Lung (tissue), 12 donors: Measurements from ENCODE around the gene SCN3B. TPM values are rescaled to one million over a fixed set of nuclear protein-coding genes. Genes with fewer than 3 reads are reported as not detected.

Source experiments
- ATAC-seq: fragments of 200-7000 bp; cut with Tn5 transposase; one replicate; pipeline ENCODE4 v1.9.1; 2020; ENCODE audit warnings: moderate number of reproducible peaks; ENCODE audit not compliant: insufficient read depth, low FRiP score
- DNase-seq, 3 donors: peaks; one replicate each; pipeline ENCODE4 v3.0.0-alpha.2; 2013 to 2017
- H3K27ac ChIP-seq, 2 donors: one replicate each; pipeline ENCODE4 v1.5.1; 2013; ENCODE audit warnings: mild to moderate bottlenecking in 2 of 2, moderate library complexity in 2 of 2, control low read depth in 1 of 2, inconsistent platforms in 1 of 2, low read depth in 1 of 2, low read length in 1 of 2
- H3K27me3 ChIP-seq, 3 donors: one replicate each; pipeline ENCODE4 v1.5.1; 2013; ENCODE audit warnings: low read length in 2 of 3; ENCODE audit not compliant: control insufficient read depth in 3 of 3, insufficient read depth in 3 of 3
- H3K36me3 ChIP-seq, 4 donors: one replicate each; pipeline ENCODE4 v1.5.1; 2013; ENCODE audit warnings: low read length in 4 of 4, mild to moderate bottlenecking in 1 of 4, moderate library complexity in 1 of 4; ENCODE audit not compliant: control insufficient read depth in 4 of 4, insufficient read depth in 4 of 4
- H3K4me1 ChIP-seq, 5 donors: one replicate each; pipeline ENCODE4 v1.5.1; 2013; ENCODE audit warnings: low read length in 5 of 5, mild to moderate bottlenecking in 2 of 5, moderate library complexity in 1 of 5; ENCODE audit not compliant: control insufficient read depth in 5 of 5, insufficient read depth in 5 of 5
- H3K4me3 ChIP-seq: one replicate; pipeline ENCODE4 v1.5.1; 2013; ENCODE audit warnings: mild to moderate bottlenecking, control low read depth, moderate library complexity
- H3K9ac ChIP-seq, 2 donors: one replicate each; pipeline ENCODE4 v1.5.1; 2013; ENCODE audit warnings: low read length in 2 of 2, control low read depth in 1 of 2; ENCODE audit not compliant: insufficient read depth in 1 of 2
- H3K9me3 ChIP-seq, 4 donors: one replicate each; pipeline ENCODE4 v1.5.1; 2013; ENCODE audit warnings: low read length in 3 of 4, mild to moderate bottlenecking in 1 of 4, moderate library complexity in 1 of 4; ENCODE audit not compliant: control insufficient read depth in 4 of 4, insufficient read depth in 3 of 4
- CTCF ChIP-seq: IDR thresholded peaks from 2 replicates; pipeline ENCODE4 v1.5.1; 2012; ENCODE audit warnings: mild to moderate bottlenecking; ENCODE audit errors: control extremely low read depth, extremely low read depth
- WGBS, 2 donors: extraction: QIAGEN DNeasy Blood & Tissue Kit; methylation state at CpG; one replicate each; pipeline ENCODE4 v1.1.7; 2013; 5-methylcytosine and 5-hydroxymethylcytosine counted together
- polyA plus RNA-seq, 2 donors: library from polyadenylated mRNA; stranded (reverse); fragments of 200-250 nt; gene quantifications; one replicate each; pipeline ENCODE4 v1.2.1, GENCODE V29; 2013
- total RNA-seq, 2 donors: library from RNA; depleted of rRNA in 1 of 2; stranded (reverse); fragments of >200 nt in 1 of 2; gene quantifications; one replicate each; pipeline ENCODE4 v1.2.1, GENCODE V29; 2014 to 2021
- donor health status: control.
- donor health status: control.
- donor health status: Bipolar disorder and iron deficiency.
- donor health status: healthy.
- donor health status: DM: yes; HTN: yes; CAD: no.

SCN3B gene
- total and polyA plus RNA-seq, 4 donors: 0.72 to 2.7 (median 1.2) TPM

- Histone ChIP-seq H3K27ac (no peak overlapping the region), H3K4me3 (no peak overlapping the region), H3K9me3 (no peaks in the 10 kb centered on the region), H3K36me3 (no peaks in the 10 kb centered on the region), H3K9ac (no peak overlapping the region), H3K27me3 (no peaks in the 10 kb centered on the region), H3K4me1 (no peaks in the 10 kb centered on the region)
- TF ChIP-seq CTCF: no peak
- DNase-seq (no peak), ATAC-seq (no peak)
- 96 to 98% methylated on average over 2 of the region's 2 CpGs for WGBS, 2 donors
These were observed 23.8 kb upstream of the SCN3B start for GRCh38 chr11:123678246-123678645.

- DNase-seq: no peak
- no peak overlapping the region for H3K4me3 ChIP-seq
- H3K27me3 ChIP-seq: no peaks in the 10 kb centered on the region
- 73 to 82% methylated on average over 2 of the region's 2 CpGs for WGBS, 2 donors
- no peak overlapping the region for H3K9ac ChIP-seq
- ATAC-seq: no peak
- no peak overlapping the region for H3K27ac ChIP-seq
- no peaks in the 10 kb centered on the region for H3K4me1 ChIP-seq
- TF ChIP-seq CTCF: no peak
- H3K9me3 ChIP-seq: no peaks in the 10 kb centered on the region
- no peaks in the 10 kb centered on the region for H3K36me3 ChIP-seq
These were observed 23.1 kb upstream of the SCN3B start for GRCh38 chr11:123677510-123677909.

GRCh38 chr11:123674297-123674696 is 19.9 kb upstream of the SCN3B start:
- WGBS, 2 donors: 47 to 69% methylated on average over 2 of the region's 2 CpGs
- no peak for TF ChIP-seq CTCF
- ATAC-seq (no peak), DNase-seq (no peak)
- Histone ChIP-seq H3K36me3 (no peaks in the 10 kb centered on the region), H3K4me1 (no peaks in the 10 kb centered on the region), H3K9me3 (peaks cover 0 to 3% (median 0%) of the 10 kb centered on the region in 4 donors), H3K27me3 (peaks cover 0 to 2% (median 0%) of the 10 kb centered on the region in 3 donors), H3K9ac (no peak overlapping the region), H3K27ac (no peak overlapping the region), H3K4me3 (no peak overlapping the region)

GRCh38 chr11:123672568-123672967 is 18.1 kb upstream of the SCN3B start:
- 90 to 91% methylated on average over 5 of the region's 5 CpGs for WGBS, 2 donors
- H3K4me1 ChIP-seq: no peaks in the 10 kb centered on the region
- H3K27ac ChIP-seq: no peak overlapping the region
- TF ChIP-seq CTCF: no peak
- no peak overlapping the region for H3K9ac ChIP-seq
- peaks cover 0 to 6% (median 0%) of the 10 kb centered on the region in 3 donors for H3K27me3 ChIP-seq
- peaks cover 0 to 3% (median 0%) of the 10 kb centered on the region in 4 donors for H3K9me3 ChIP-seq
- no peak for DNase-seq
- no peak overlapping the region for H3K4me3 ChIP-seq
- no peak for ATAC-seq
- H3K36me3 ChIP-seq: no peaks in the 10 kb centered on the region
